AG09309 (cell line): ENCODE measurements around the gene BANK1.

ENCODE experiments used
- DNase-seq: peaks from one replicate; pipeline ENCODE4 v3.0.0-alpha.2; 2010; ENCODE audit warnings: low read depth
- H3K4me3 ChIP-seq: 2 replicates; pipeline ENCODE4 v1.5.1; 2011; ENCODE audit warnings: mild to moderate bottlenecking, low read depth, low read length, moderate library complexity; ENCODE audit not compliant: control insufficient read depth
- TF ChIP-seq, protein P1 (sequence below): IDR thresholded peaks from 2 replicates; pipeline ENCODE4 v1.5.1; 2011; ENCODE audit warnings: mild to moderate bottlenecking, low read depth, low read length, inconsistent platforms; ENCODE audit not compliant: insufficient read depth, control insufficient read depth; ENCODE audit errors: missing control alignments

The BANK1 gene

DNA sequence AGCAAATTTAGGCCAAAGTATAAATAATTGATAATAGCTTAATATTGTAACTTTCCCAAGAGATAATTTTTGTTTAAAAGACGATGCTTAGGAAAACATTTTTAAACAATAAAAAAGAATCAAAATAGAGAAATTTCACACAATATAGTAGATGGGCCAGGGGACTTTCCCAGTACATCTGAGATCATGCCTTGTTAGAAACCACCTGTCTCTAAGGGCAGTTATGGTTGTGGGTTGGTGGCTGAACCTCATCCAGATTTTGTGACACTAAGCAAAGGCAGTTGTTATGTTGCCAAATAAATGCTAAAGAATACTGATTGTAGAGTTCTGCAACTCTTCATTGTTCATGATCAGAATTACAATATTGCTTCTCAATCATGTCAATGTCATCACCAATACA lies 270.6 kb downstream of the BANK1 start:
- DNase-seq = no peak
- TF ChIP-seq, protein P1, sequence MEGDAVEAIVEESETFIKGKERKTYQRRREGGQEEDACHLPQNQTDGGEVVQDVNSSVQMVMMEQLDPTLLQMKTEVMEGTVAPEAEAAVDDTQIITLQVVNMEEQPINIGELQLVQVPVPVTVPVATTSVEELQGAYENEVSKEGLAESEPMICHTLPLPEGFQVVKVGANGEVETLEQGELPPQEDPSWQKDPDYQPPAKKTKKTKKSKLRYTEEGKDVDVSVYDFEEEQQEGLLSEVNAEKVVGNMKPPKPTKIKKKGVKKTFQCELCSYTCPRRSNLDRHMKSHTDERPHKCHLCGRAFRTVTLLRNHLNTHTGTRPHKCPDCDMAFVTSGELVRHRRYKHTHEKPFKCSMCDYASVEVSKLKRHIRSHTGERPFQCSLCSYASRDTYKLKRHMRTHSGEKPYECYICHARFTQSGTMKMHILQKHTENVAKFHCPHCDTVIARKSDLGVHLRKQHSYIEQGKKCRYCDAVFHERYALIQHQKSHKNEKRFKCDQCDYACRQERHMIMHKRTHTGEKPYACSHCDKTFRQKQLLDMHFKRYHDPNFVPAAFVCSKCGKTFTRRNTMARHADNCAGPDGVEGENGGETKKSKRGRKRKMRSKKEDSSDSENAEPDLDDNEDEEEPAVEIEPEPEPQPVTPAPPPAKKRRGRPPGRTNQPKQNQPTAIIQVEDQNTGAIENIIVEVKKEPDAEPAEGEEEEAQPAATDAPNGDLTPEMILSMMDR = no peak
- no peak overlapping the region for H3K4me3 ChIP-seq

DNA sequence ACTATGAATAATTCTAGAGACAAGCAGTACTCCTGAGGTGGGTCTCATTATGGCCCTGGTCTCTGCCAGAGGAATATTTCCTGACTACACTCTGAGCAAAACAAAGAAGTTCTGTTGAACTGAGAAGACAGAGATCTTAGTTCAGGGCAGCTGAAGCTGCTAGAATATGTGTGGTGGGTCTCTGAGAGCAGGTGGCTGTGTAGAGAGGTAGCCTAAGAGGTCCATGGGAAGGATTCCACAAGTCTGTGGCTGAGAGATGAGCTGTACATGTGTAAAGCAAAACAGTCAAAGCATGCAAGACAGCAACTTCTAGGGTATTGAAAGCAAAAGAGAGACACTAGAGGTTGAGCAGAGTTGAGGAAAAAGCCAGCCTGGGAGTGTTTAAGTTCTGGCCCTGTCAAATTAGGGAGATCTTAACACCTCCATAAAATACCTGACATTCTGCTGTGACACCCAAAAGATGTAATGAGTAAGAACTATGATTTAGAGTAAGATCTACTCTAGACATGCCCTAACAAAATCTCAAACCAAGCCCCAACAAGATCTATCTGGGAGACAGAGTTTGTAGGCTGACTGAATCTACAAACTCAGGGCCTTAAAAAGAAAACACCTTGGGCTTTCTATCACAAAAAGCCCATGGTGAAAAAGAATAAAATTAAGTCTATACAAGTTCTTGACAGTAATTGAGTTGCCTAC lies 274.4 kb downstream of the BANK1 start:
- no peak for DNase-seq
- no peak overlapping the region for H3K4me3 ChIP-seq
- TF ChIP-seq, protein P1 = no peak

DNA sequence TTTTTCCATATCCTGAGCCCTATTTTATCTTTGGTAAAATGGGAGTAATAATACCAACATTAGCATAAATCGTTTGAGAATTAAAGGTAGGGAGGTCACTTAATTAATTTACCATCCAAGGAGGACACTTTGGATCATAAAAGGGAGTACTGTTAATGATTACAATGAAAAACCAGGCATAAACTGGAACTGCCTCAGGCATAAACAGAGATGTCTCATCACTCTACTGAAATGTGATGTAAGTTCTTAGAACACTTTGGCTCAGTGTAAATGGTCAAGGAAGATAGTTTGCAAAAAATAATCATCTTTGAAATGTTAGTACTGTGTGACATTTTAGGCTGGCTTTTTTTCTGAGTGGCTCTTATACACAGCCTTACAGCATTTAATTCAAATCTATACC lies 286.1 kb downstream of the BANK1 start:
- TF ChIP-seq, protein P1 = no peak
- no peak overlapping the region for H3K4me3 ChIP-seq
- no peak for DNase-seq

DNA sequence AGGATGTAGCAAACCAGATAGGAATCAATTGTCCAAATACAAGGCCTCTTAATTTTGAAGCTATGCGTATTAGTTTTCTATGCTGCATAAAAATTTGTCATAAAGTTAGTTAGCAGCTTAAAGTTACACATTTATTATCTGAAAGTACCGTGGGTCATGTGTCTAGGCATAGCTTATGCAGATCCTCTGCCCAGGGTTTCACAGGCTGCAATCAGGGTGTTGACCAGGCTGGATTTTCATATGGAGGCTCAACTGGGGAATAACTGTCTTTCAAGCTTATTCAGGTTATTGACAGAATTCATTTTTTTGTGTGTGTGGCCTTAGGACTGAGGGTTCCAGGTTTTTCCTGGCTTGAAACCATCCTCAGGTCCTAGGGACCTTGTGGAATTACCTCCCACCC lies 289.7 kb downstream of the BANK1 start:
- no peak overlapping the region for H3K4me3 ChIP-seq
- DNase-seq = no peak
- TF ChIP-seq, protein P1 = no peak

DNA sequence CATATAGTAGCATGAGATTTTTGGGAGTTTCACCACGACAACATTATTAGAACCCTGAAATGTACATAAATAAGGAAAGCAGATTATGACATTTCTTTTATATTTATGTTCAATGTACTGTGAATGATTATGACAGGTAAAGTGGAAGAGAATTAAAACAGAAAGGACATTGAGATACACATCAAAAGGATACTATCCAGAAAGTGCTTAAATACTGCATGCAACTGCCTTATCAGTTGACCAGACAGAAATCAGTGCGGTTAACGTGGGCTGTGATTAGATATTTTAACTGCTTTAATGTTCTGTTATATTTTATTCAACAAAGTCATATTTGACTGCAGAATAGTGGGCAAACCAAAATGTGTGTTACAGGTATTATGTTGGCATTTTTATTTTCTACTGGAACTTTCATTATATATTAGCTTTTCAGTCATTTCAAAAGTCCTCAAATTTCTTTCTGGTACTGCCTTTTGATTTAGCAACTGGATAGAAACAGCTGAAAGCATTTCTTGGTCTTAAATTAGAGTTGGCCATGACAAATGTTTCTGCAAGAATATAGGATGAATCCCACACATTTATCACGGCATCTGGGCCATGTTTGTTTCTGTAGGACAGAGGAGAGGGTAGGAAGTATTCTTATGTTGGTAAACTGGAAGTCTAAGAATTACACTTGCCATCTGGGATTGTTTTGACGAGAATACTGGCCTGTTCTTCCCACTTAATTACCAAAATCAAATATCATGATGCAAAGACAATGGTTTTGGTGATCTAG lies 299.5 kb downstream of the BANK1 start:
- TF ChIP-seq, protein P1 = no peak
- no peak overlapping the region for H3K4me3 ChIP-seq
- DNase-seq = no peak

DNA sequence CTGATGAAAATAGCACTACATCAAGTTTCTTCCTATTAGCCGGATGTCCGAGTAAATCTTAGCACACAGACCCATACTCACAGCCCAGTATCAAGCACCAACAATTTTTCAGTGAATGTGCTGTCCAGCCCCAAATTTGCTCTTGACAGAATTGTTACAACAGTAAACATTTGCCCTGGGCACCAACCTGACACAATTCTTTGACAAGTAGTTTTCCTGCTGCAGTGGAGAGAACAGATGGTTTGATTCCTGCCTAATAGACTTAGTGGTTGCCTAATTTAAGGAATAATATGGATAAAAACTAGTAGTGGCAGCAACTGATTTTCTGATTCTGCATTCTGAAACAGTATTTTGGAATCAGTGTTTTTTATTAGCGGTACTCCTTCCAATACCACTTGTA lies 301.1 kb downstream of the BANK1 start:
- no peak overlapping the region for H3K4me3 ChIP-seq
- no peak for DNase-seq
- TF ChIP-seq, protein P1 = no peak

DNA sequence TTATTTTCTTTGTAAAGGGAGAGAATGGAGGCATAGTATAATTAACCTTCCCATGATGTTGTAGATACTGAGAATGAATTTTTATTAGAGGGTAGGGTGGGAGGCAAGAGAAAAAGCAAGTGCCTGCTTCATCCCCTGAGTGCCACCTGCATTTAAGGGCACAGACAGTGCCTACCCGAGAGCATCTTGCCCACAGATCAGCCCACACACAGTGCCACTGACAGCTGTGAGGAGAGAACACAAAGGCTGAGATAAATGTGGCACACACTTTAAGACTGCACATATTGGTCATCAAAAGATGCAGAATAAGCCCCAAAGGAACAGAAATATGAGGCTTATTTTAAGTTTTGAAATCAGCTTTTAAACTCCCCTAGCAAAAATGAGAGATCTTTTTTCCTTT lies 304.0 kb downstream of the BANK1 start:
- no peak for DNase-seq
- no peak overlapping the region for H3K4me3 ChIP-seq
- TF ChIP-seq, protein P1 = no peak
